Trophoblast cell (in vitro differentiated cells and primary cell): ENCODE results near the gene NTM.

Experiments used
- DNase-seq, 2 donors: peaks; one replicate each; pipeline ENCODE4 v3.0.0-alpha.2; 2016
- H2AFZ ChIP-seq: 2 replicates; pipeline ENCODE4 v1.6.1; 2013; ENCODE audit warnings: low read length, moderate library complexity, mild to moderate bottlenecking; ENCODE audit not compliant: insufficient read depth, poor library complexity
- H2AK5ac ChIP-seq: 2 replicates; pipeline ENCODE4 v1.6.1; 2013; ENCODE audit warnings: mild to moderate bottlenecking, low read length
- H2BK120ac ChIP-seq: 2 replicates; pipeline ENCODE4 v1.6.1; 2013; ENCODE audit warnings: low read length, mild to moderate bottlenecking, moderate library complexity; ENCODE audit not compliant: insufficient read depth, poor library complexity
- H2BK12ac ChIP-seq: 2 replicates; pipeline ENCODE4 v1.6.1; 2013; ENCODE audit warnings: mild to moderate bottlenecking, low read length, moderate library complexity
- H2BK5ac ChIP-seq: 2 replicates; pipeline ENCODE4 v1.6.1; 2013; ENCODE audit warnings: low read length, low read depth, moderate library complexity, mild to moderate bottlenecking; ENCODE audit not compliant: poor library complexity
- H3K14ac ChIP-seq: 2 replicates; pipeline ENCODE4 v1.6.1; 2013; ENCODE audit warnings: mild to moderate bottlenecking, low read length
- H3K18ac ChIP-seq: 2 replicates; pipeline ENCODE4 v1.6.1; 2013; ENCODE audit warnings: mild to moderate bottlenecking, low read length
- H3K23ac ChIP-seq: 2 replicates; pipeline ENCODE4 v1.6.1; 2013; ENCODE audit warnings: low read length
- H3K27ac ChIP-seq: 2 replicates; pipeline ENCODE4 v1.5.1; 2013; ENCODE audit warnings: low read depth, mild to moderate bottlenecking, inconsistent platforms, low read length, moderate library complexity
- H3K27me3 ChIP-seq: 2 replicates; pipeline ENCODE4 v1.6.1; 2013; ENCODE audit warnings: inconsistent platforms, mild to moderate bottlenecking, low read length, moderate library complexity; ENCODE audit not compliant: insufficient read depth
- H3K36me3 ChIP-seq, 2 experiments: 1 replicate in 1 of 2; 2 replicates in 1 of 2; pipeline ENCODE4 v1.6.1; 2013; ENCODE audit warnings: low read length in 2 of 2, mild to moderate bottlenecking in 2 of 2, moderate library complexity in 1 of 2; ENCODE audit not compliant: insufficient read depth in 2 of 2, control insufficient read depth in 1 of 2
- H3K4ac ChIP-seq: 2 replicates; pipeline ENCODE4 v1.6.1; 2013; ENCODE audit warnings: low read depth, mild to moderate bottlenecking, low read length, moderate library complexity
- H3K4me1 ChIP-seq, 2 experiments: 1 replicate in 1 of 2; 2 replicates in 1 of 2; pipeline ENCODE4 v1.6.1; 2013; ENCODE audit warnings: low read length in 2 of 2, mild to moderate bottlenecking in 2 of 2, moderate library complexity in 1 of 2; ENCODE audit not compliant: insufficient read depth in 2 of 2, control insufficient read depth in 1 of 2
- H3K4me2 ChIP-seq: 2 replicates; pipeline ENCODE4 v1.6.1; 2013; ENCODE audit warnings: inconsistent platforms, mild to moderate bottlenecking, low read length, moderate library complexity
- H3K4me3 ChIP-seq: 2 replicates; pipeline ENCODE4 v1.5.1; 2013; ENCODE audit warnings: mild to moderate bottlenecking, low read depth, low read length, inconsistent platforms
- H3K79me1 ChIP-seq: one replicate; pipeline ENCODE4 v1.6.1; 2013; ENCODE audit warnings: low read length
- H3K79me2 ChIP-seq: 2 replicates; pipeline ENCODE4 v1.6.1; 2013; ENCODE audit warnings: low read length, mild to moderate bottlenecking; ENCODE audit not compliant: control insufficient read depth, insufficient read depth, poor library complexity
- H3K9ac ChIP-seq: 2 replicates; pipeline ENCODE4 v1.6.1; 2013; ENCODE audit warnings: mild to moderate bottlenecking, low read length
- H3K9me3 ChIP-seq: 2 replicates; pipeline ENCODE4 v1.6.1; 2013; ENCODE audit warnings: low read depth, mild to moderate bottlenecking, control low read depth, inconsistent platforms, low read length; ENCODE audit not compliant: insufficient read depth
- H4K12ac ChIP-seq: 2 replicates; pipeline ENCODE4 v1.6.1; 2013; ENCODE audit warnings: low read depth, mild to moderate bottlenecking, low read length, moderate library complexity
- H4K8ac ChIP-seq: 2 replicates; pipeline ENCODE4 v1.6.1; 2013; ENCODE audit warnings: low read depth, mild to moderate bottlenecking, low read length, moderate library complexity
- H4K91ac ChIP-seq: one replicate; pipeline ENCODE4 v1.6.1; 2013; ENCODE audit warnings: low read depth, mild to moderate bottlenecking, low read length, moderate library complexity
- WGBS: extraction: QIAGEN DNeasy Blood & Tissue Kit; methylation state at CpG from one replicate; pipeline ENCODE4 v1.1.7; 2013; ENCODE audit warnings: missing lambda C conversion rate; ENCODE audit not compliant: insufficient read length, insufficient coverage; ENCODE audit errors: extremely low coverage; 5-methylcytosine and 5-hydroxymethylcytosine counted together

Gene NTM

DNA sequence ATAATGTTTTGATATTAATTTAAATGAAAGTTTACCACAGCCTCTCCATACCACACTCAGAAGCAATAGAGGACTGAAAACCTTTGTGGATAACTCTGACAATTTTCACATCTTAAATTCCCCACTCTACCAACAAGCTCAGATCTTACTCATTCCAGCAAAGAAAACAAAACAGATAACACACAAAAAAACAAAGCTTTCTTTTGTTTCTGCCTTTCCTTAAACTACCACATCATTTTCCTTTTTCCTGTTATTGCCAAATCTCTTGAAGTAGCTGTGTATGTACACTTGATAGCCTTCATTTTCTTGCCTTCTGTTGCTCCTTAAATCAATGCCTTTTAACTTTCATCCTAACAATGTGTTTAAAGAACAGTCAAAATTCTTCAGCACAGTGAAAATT lies 484.9 kb downstream of the NTM start:
- H3K23ac ChIP-seq: no peak overlapping the region
- no peaks in the 10 kb centered on the region for H3K9me3 ChIP-seq
- no peaks in the 10 kb centered on the region for H3K79me1 ChIP-seq
- no peak overlapping the region for H4K8ac ChIP-seq
- no peak overlapping the region for H3K27ac ChIP-seq
- H3K27me3 ChIP-seq: no peaks in the 10 kb centered on the region
- H2AK5ac ChIP-seq: no peak overlapping the region
- H3K79me2 ChIP-seq: no peaks in the 10 kb centered on the region
- H2BK5ac ChIP-seq: no peak overlapping the region
- H2BK120ac ChIP-seq: no peak overlapping the region
- DNase-seq: no peak
- no peak overlapping the region for H4K91ac ChIP-seq
- no peak overlapping the region for H3K4me2 ChIP-seq
- no peak overlapping the region for H3K4ac ChIP-seq
- no peak overlapping the region for H3K9ac ChIP-seq
- no peak overlapping the region for H2AFZ ChIP-seq
- H3K4me3 ChIP-seq: no peak overlapping the region
- no peak overlapping the region for H2BK12ac ChIP-seq
- H3K36me3 ChIP-seq: no peaks in the 10 kb centered on the region
- no peak overlapping the region for H3K18ac ChIP-seq
- no peak overlapping the region for H3K14ac ChIP-seq
- H3K4me1 ChIP-seq: no peaks in the 10 kb centered on the region
- no peak overlapping the region for H4K12ac ChIP-seq

DNA sequence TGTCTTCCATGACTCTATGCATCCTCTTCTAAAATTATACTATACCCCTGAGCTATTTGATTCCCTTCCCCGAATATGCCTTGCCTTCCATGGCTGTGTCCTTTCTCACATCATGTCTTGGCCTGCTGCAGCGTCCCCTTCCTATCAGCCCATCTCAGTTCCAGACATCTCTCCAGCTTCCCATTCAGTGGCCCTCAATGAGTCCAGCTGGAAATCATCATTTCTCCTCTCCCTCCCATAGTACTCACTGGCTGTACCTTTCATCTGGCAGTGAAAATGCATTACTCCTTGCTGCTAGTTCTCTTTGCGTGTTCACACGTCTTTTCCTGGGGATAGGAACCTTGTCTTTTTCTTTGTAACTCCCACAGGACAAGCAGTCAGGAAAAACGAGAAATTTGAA lies 486.8 kb downstream of the NTM start:
- DNase-seq: no peak
- Histone ChIP-seq H2BK12ac (no peak overlapping the region), H3K4me3 (no peak overlapping the region), H3K36me3 (no peaks in the 10 kb centered on the region), H3K4me1 (no peaks in the 10 kb centered on the region), H3K23ac (no peak overlapping the region), H4K8ac (no peak overlapping the region), H4K91ac (no peak overlapping the region), H2AK5ac (no peak overlapping the region), H2BK120ac (no peak overlapping the region), H2BK5ac (no peak overlapping the region), H3K79me2 (no peaks in the 10 kb centered on the region), H3K9me3 (no peaks in the 10 kb centered on the region), H2AFZ (no peak overlapping the region), H3K14ac (no peak overlapping the region), H3K4ac (no peak overlapping the region), H3K18ac (no peak overlapping the region), H3K27ac (no peak overlapping the region), H3K79me1 (no peaks in the 10 kb centered on the region), H3K4me2 (no peak overlapping the region), H3K9ac (no peak overlapping the region), H3K27me3 (no peaks in the 10 kb centered on the region), H4K12ac (no peak overlapping the region)
- WGBS: no CpG with 5 or more reads among the region's 5 CpGs

DNA sequence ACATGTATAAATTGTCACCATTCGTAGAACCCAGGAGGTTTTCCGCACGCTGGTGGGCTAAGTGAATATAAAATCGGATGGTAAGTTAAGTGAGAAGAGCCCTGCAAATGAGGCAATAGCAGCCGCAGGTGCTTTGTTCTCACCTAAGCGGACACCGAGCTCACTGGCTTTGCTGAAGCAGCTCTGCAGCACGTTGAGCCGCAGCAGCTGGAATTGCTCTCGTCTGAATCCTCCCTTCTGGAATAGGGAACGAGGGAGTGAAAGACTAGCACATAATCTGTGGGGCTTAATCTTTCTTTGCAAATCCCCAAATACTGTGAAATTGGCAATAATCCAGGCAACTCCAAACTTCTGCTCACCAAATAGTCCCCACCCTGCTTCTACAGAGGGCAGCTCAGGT lies 488.1 kb downstream of the NTM start:
- no peak overlapping the region for H2AK5ac ChIP-seq
- no peak overlapping the region for H3K18ac ChIP-seq
- H2BK12ac ChIP-seq: no peak overlapping the region
- no peak overlapping the region for H2AFZ ChIP-seq
- H4K91ac ChIP-seq: no peak overlapping the region
- WGBS: no CpG with 5 or more reads among the region's 11 CpGs
- no peak overlapping the region for H4K8ac ChIP-seq
- H3K9ac ChIP-seq: no peak overlapping the region
- no peak overlapping the region for H3K14ac ChIP-seq
- no peaks in the 10 kb centered on the region for H3K36me3 ChIP-seq
- no peak for DNase-seq
- no peak overlapping the region for H3K4ac ChIP-seq
- H3K79me2 ChIP-seq: no peaks in the 10 kb centered on the region
- H3K9me3 ChIP-seq: no peaks in the 10 kb centered on the region
- H3K4me1 ChIP-seq: no peaks in the 10 kb centered on the region
- no peaks in the 10 kb centered on the region for H3K27me3 ChIP-seq
- H3K27ac ChIP-seq: no peak overlapping the region
- no peak overlapping the region for H2BK5ac ChIP-seq
- H3K4me3 ChIP-seq: no peak overlapping the region
- no peak overlapping the region for H3K23ac ChIP-seq
- no peaks in the 10 kb centered on the region for H3K79me1 ChIP-seq
- H3K4me2 ChIP-seq: no peak overlapping the region
- H2BK120ac ChIP-seq: no peak overlapping the region
- no peak overlapping the region for H4K12ac ChIP-seq

DNA sequence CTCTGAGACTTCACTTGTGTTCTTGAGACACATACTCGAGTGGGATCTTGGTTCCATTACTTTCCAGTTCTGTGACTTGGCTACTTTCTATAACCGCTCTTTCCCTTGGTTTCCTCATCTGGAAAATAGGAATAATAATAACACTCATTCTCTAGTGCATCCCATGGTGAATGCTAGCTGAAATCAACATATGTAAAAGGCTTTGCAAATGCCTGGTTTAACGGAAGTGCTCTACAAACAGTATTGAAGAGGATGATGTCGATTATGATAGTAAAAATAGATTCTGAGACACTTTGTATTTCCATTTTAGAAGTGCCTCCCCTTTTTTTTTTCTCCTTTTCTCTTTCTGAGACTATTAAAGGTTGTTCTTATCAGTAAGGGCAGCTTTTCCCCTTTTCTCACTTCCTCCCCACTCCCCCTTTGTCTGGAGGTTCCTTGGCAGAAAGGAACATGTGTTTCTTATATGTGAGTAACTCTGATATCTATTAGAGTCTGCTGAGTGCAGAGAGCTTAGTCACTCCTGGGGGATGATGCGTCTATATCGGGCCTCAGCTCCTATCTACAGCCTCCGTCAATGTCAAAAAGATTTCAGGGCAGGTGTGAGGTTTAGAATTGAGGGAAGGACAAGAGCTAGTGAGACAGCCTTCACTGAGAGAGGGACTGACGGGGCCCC lies 489.3 kb downstream of the NTM start:
- Histone ChIP-seq H3K4me1 (no peaks in the 10 kb centered on the region), H2AFZ (no peak overlapping the region), H3K79me1 (no peaks in the 10 kb centered on the region), H3K4me2 (no peak overlapping the region), H2BK5ac (no peak overlapping the region), H3K9me3 (no peaks in the 10 kb centered on the region), H3K23ac (no peak overlapping the region), H3K4me3 (no peak overlapping the region), H3K9ac (no peak overlapping the region), H3K27ac (no peak overlapping the region), H2AK5ac (no peak overlapping the region), H3K14ac (no peak overlapping the region), H2BK12ac (no peak overlapping the region), H3K18ac (no peak overlapping the region), H4K91ac (no peak overlapping the region), H3K4ac (no peak overlapping the region), H3K27me3 (no peaks in the 10 kb centered on the region), H4K8ac (no peak overlapping the region), H3K79me2 (no peaks in the 10 kb centered on the region), H3K36me3 (no peaks in the 10 kb centered on the region), H2BK120ac (no peak overlapping the region), H4K12ac (no peak overlapping the region)
- no CpG with 5 or more reads among the region's 8 CpGs for WGBS
- DNase-seq: no peak
